Measurements from ENCODE around the gene ZNF594.
"Not testable (repeated sequence)": the region's sequence is repeated elsewhere in the genome, so short reads cannot be mapped to it uniquely, and the experiment has no call there.

- TF ChIP-seq ISL1, ZFP30, ZC3H10, ZNF8 (CRISPR knock-in tag; IDR thresholded peaks at IDR 0.05): not testable (repeated sequence)
Observed at GRCh38 chr17:5129770-5130169, 61.9 kb downstream of the ZNF594 start.
